HCT116 (cell line): Measurements from ENCODE around the gene LXN. TPM values are rescaled to one million over a fixed set of nuclear protein-coding genes. Genes with fewer than 3 reads are reported as not detected.

Source experiments
- EZH2 ChIP-seq: fragments of 200-600 bp; sonication (generic); IDR thresholded peaks from 2 replicates; pipeline ENCODE4 v1.6.1; 2017; ENCODE audit warnings: antibody characterized with exemption, mixed run types
- JUND ChIP-seq: IDR thresholded peaks from 2 replicates; pipeline ENCODE4 v1.6.1; 2012
- POLR2A ChIP-seq: IDR thresholded peaks from 2 replicates; pipeline ENCODE4 v1.7.0; 2011; ENCODE audit warnings: borderline replicate concordance; ENCODE audit not compliant: insufficient read depth, insufficient read length; ENCODE audit errors: extremely low read depth
- POLR2AphosphoS5 ChIP-seq: IDR thresholded peaks from 2 replicates; pipeline ENCODE4 v1.6.1; 2011; ENCODE audit warnings: mild to moderate bottlenecking, low read depth, low read length, moderate library complexity
- RAD21 ChIP-seq: IDR thresholded peaks from 2 replicates; pipeline ENCODE4 v1.6.1; 2012; ENCODE audit warnings: low read depth, mild to moderate bottlenecking
- SIN3A ChIP-seq: IDR thresholded peaks from 2 replicates; pipeline ENCODE4 v1.6.1; 2012; ENCODE audit warnings: low read depth
- SP1 ChIP-seq: IDR thresholded peaks from 2 replicates; pipeline ENCODE4 v1.6.1; 2012; ENCODE audit warnings: low read depth
- TCF7L2 ChIP-seq: IDR thresholded peaks from 2 replicates; pipeline ENCODE4 v1.7.0; 2011; ENCODE audit warnings: borderline replicate concordance, inconsistent platforms; ENCODE audit not compliant: insufficient read depth, insufficient read length; ENCODE audit errors: extremely low read depth
- YY1 ChIP-seq: IDR thresholded peaks from 2 replicates; pipeline ENCODE4 v1.6.1; 2011; ENCODE audit warnings: low read length, low read depth, moderate library complexity, mild to moderate bottlenecking; ENCODE audit not compliant: insufficient replicate concordance; ENCODE audit errors: extremely low read depth
- ZFX ChIP-seq: fragments of 450-650 bp; IDR thresholded peaks from 2 replicates; pipeline ENCODE4 v1.6.1; 2017
- ZNF274 ChIP-seq: fragments of 200-500 bp; sonication (Bioruptor generic); IDR thresholded peaks from 2 replicates; pipeline ENCODE4 v1.6.1; 2014; ENCODE audit warnings: mild to moderate bottlenecking, low read depth, low read length, inconsistent platforms
- total RNA-seq: library from RNA; stranded (reverse); gene quantifications from one replicate; pipeline ENCODE4 v1.2.1, GENCODE V29; 2021; ENCODE audit not compliant: unreplicated experiment
- TF ChIP-seq, protein P1 (sequence below): IDR thresholded peaks from 2 replicates; pipeline ENCODE4 v1.6.1; 2012
- TF ChIP-seq, protein P2 (sequence below): IDR thresholded peaks from 2 replicates; pipeline ENCODE4 v1.6.1; 2011; ENCODE audit warnings: mild to moderate bottlenecking, low read length, moderate library complexity; ENCODE audit not compliant: insufficient replicate concordance; ENCODE audit errors: extremely low read depth

LXN gene
- total RNA-seq, 1 experiment from 2014 or later = not detected

DNA sequence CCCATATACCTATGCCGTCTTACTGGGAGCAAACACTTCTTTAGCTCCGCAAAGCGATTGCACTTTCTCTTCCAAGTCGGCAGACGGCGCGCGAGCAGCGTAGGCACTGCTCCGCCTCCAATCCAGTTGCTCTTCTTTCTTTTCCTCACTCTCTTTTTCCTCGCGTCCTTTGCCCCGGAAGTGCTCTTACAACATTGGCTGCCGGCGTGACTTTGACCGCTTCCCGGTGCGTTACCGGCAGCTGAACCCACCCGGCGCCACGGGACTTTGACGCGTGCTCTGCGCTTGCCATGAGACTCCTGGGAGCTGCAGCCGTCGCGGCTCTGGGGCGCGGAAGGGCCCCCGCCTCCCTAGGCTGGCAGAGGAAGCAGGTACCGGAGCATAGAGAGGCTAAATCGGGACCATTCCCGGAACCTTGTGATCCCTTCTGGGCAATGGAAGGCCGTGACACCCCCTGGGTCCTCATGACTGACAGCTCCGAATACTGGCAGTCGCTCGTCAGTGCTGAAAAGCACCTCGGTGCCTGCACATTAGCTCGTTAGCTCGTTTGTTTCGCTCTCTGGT, 28.0 kb downstream of the LXN start, which contains the start of gene GFM1 (continued):
- TF ChIP-seq, protein P1, sequence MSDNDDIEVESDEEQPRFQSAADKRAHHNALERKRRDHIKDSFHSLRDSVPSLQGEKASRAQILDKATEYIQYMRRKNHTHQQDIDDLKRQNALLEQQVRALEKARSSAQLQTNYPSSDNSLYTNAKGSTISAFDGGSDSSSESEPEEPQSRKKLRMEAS = peak; percentile 97
- TF ChIP-seq RAD21 (peak; percentile 56), ZNF274 (no peak), POLR2A (no peak), ZFX (peak; percentile 35; the same call in 1 of the 2 replicates), TCF7L2 (peak; percentile 77), SP1 (peak; percentile 87), EZH2 (no peak), YY1 (peak; percentile 78), POLR2AphosphoS5 (peak; percentile 72), JUND (no peak; the same call in 1 of the 2 replicates), SIN3A (peak; percentile 98)
- TF ChIP-seq, protein P2, sequence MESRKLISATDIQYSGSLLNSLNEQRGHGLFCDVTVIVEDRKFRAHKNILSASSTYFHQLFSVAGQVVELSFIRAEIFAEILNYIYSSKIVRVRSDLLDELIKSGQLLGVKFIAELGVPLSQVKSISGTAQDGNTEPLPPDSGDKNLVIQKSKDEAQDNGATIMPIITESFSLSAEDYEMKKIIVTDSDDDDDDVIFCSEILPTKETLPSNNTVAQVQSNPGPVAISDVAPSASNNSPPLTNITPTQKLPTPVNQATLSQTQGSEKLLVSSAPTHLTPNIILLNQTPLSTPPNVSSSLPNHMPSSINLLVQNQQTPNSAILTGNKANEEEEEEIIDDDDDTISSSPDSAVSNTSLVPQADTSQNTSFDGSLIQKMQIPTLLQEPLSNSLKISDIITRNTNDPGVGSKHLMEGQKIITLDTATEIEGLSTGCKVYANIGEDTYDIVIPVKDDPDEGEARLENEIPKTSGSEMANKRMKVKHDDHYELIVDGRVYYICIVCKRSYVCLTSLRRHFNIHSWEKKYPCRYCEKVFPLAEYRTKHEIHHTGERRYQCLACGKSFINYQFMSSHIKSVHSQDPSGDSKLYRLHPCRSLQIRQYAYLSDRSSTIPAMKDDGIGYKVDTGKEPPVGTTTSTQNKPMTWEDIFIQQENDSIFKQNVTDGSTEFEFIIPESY = peak; percentile 69
